GM23248 (cell line): ENCODE measurements around the gene SFMBT1. TPM values are rescaled to one million over a fixed set of nuclear protein-coding genes. Genes with fewer than 3 reads are reported as not detected.

Source experiments
- DNase-seq: peaks from one replicate; pipeline ENCODE4 v3.0.0-alpha.2; 2015
- H2AFZ ChIP-seq: fragments of 200-600 bp; sonication (generic); 2 replicates; pipeline ENCODE4 v1.6.1; 2016; ENCODE audit warnings: antibody characterized with exemption
- H3F3A ChIP-seq: fragments of 200-600 bp; sonication (generic); 2 replicates; pipeline ENCODE4 v1.6.1; 2016; ENCODE audit warnings: mild to moderate bottlenecking, antibody characterized with exemption, mixed run types; ENCODE audit not compliant: insufficient read depth
- H3K27ac ChIP-seq: fragments of 200-600 bp; sonication (generic); 2 replicates; pipeline ENCODE4 v1.5.1; 2016; ENCODE audit warnings: mild to moderate bottlenecking
- H3K27me3 ChIP-seq: fragments of 200-600 bp; sonication (generic); replicated peaks from 2 replicates; pipeline ENCODE4 v1.6.1; 2016; ENCODE audit warnings: mild to moderate bottlenecking; ENCODE audit not compliant: insufficient read depth
- H3K36me3 ChIP-seq: fragments of 200-600 bp; sonication (generic); 2 replicates; pipeline ENCODE4 v1.6.1; 2016; ENCODE audit warnings: low read depth, mild to moderate bottlenecking
- H3K4me1 ChIP-seq: fragments of 200-600 bp; sonication (generic); 2 replicates; pipeline ENCODE4 v1.6.1; 2016; ENCODE audit warnings: mild to moderate bottlenecking; ENCODE audit not compliant: insufficient read depth
- H3K4me2 ChIP-seq: fragments of 200-600 bp; sonication (generic); one replicate; pipeline ENCODE4 v1.6.1; 2016; ENCODE audit warnings: mild to moderate bottlenecking; ENCODE audit not compliant: unreplicated experiment
- H3K4me3 ChIP-seq: fragments of 200-600 bp; sonication (generic); 2 replicates; pipeline ENCODE4 v1.5.1; 2016; ENCODE audit warnings: mild to moderate bottlenecking
- H3K79me2 ChIP-seq: fragments of 200-600 bp; sonication (generic); 2 replicates; pipeline ENCODE4 v1.6.1; 2016; ENCODE audit warnings: mild to moderate bottlenecking; ENCODE audit not compliant: insufficient read depth
- H3K9ac ChIP-seq: fragments of 200-600 bp; sonication (generic); 2 replicates; pipeline ENCODE4 v1.6.1; 2016; ENCODE audit warnings: mild to moderate bottlenecking
- H3K9me2 ChIP-seq: fragments of 200-600 bp; sonication (generic); 2 replicates; pipeline ENCODE4 v1.6.1; 2016; ENCODE audit warnings: mixed run types, mild to moderate bottlenecking, moderate library complexity; ENCODE audit not compliant: insufficient read depth
- H3K9me3 ChIP-seq: fragments of 200-600 bp; sonication (generic); one replicate; pipeline ENCODE4 v1.6.1; 2017; ENCODE audit warnings: low read depth
- H4K20me1 ChIP-seq: fragments of 200-600 bp; sonication (generic); 2 replicates; pipeline ENCODE4 v1.6.0; 2016; ENCODE audit not compliant: insufficient read depth
- EZH2 ChIP-seq: fragments of 200-600 bp; sonication (generic); IDR thresholded peaks from 2 replicates; pipeline ENCODE4 v1.6.1; 2018; ENCODE audit warnings: antibody characterized with exemption, mild to moderate bottlenecking; ENCODE audit not compliant: insufficient read depth, poor library complexity, severe bottlenecking
- EZH2phosphoT487 ChIP-seq: fragments of 200-600 bp; sonication (generic); IDR thresholded peaks from 2 replicates; pipeline ENCODE4 v1.6.1; 2018; ENCODE audit warnings: antibody characterized with exemption, moderate library complexity, mild to moderate bottlenecking, low read depth; ENCODE audit not compliant: insufficient read depth
- WGBS, 2 experiments: methylation state at CpG; one replicate each; pipeline ENCODE4 v1.1.6; 2015 to 2017; ENCODE audit warnings: low lambda C conversion rate in 2 of 2, low coverage in 1 of 2; ENCODE audit errors: missing lambda C conversion rate in 2 of 2; 5-methylcytosine and 5-hydroxymethylcytosine counted together
- in situ Hi-C: fragments of 300-500 bp; cut with MboI; formaldehyde crosslinking; loops from 2 replicates; pipeline ENCODE4 v1.15.0; 2020
- polyA plus RNA-seq: library from polyadenylated mRNA; unstranded; fragments of >200 nt; fragmentation: Nextera tagmentation; extraction: Ambion mirVana; gene quantifications from 2 replicates; pipeline ENCODE4 v1.2.1, GENCODE V29; 2016
- total RNA-seq: library from RNA; depleted of rRNA; stranded (reverse); fragments of >200 nt; shearing (Covaris generic); gene quantifications from 2 replicates; pipeline ENCODE4 v1.2.3, GENCODE V29; 2014

The SFMBT1 gene
- total and polyA plus RNA-seq, 2 experiments from 2014 or later: 2.3 to 2.6 TPM

DNA sequence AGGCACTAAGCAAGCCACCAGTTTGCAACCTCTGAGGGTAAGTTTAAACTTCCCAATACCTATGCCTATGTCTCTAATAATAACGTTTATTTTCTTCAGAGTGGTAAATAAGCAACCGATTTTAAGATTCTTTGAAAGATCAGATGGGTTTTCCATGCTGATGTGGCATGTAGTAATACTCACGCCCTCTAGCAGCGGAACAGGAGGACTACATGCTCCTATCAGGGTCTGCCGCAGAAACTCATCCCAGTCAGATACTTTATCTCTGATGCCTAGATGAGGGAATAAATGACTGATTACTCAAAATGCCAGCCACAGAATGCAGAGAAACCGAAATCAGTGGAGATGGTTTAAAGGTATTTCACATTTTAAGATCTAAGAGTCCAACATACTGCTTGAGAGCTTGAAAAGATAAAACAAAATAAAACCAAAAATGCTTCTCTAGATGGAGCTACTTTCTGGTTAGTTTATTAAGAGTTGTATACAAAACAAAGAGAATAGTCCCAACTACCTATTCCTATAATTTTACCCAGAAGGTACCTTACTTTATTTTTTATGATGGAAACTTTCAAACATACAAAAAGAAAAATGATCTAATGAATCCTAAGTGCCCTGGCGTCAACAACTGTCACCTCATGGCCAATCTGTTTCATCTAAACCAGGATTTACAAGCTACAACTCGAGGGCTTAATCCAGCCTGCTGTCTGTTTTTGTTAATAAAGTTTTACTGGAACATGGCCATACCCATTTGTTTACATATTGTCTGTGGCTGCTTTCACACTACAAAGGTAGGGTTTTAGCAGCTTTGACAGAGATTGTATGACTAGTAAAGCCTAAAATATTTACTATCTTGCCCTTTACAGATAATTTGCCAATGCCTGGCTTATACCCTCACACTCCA is 111.0 kb downstream of the SFMBT1 start:
- in situ Hi-C loops: no loop called here
- Histone ChIP-seq H3K36me3 (no peaks in the 10 kb centered on the region), H3K27me3 (no peaks in the 10 kb centered on the region), H3K9me3 (no peaks in the 10 kb centered on the region), H4K20me1 (no peaks in the 10 kb centered on the region), H3K4me1 (no peaks in the 10 kb centered on the region), H3K9ac (peak overlapping the region; percentile 22), H2AFZ (peak overlapping the region; percentile 59), H3F3A (no peaks in the 10 kb centered on the region), H3K9me2 (no peaks in the 10 kb centered on the region), H3K4me3 (no peak overlapping the region), H3K4me2 (peak overlapping the region; percentile 6), H3K79me2 (no peaks in the 10 kb centered on the region), H3K27ac (no peak overlapping the region)
- peak; percentile 81 for DNase-seq
- TF ChIP-seq EZH2: no peak
- TF ChIP-seq EZH2phosphoT487: no peak
- 10 to 11% methylated on average over 8 of the region's 8 CpGs for WGBS, 2 experiments

DNA sequence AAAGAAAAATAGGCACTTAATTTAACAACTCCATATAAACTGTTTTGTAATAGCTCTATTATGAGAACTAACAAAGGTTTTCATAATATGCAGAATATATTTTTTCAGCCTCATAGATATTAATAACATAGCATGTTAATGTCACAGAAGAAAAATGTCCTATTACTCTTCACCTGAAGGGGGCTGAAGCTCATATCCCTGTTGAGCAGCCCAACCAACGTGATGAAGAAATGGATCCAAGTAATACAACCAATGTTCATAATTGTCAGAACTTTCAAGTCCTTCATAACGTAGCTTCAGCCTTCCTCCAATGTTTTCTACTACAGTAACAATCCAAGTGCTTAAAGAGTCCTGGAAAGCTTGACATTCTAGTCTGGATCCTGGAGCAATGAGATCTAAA is 114.0 kb downstream of the SFMBT1 start:
- no peak overlapping the region for H2AFZ ChIP-seq
- H3K36me3 ChIP-seq: no peaks in the 10 kb centered on the region
- DNase-seq: no peak
- H3K4me1 ChIP-seq: no peaks in the 10 kb centered on the region
- H4K20me1 ChIP-seq: no peaks in the 10 kb centered on the region
- no peaks in the 10 kb centered on the region for H3F3A ChIP-seq
- no peak overlapping the region for H3K9ac ChIP-seq
- H3K27me3 ChIP-seq: no peaks in the 10 kb centered on the region
- H3K9me3 ChIP-seq: no peaks in the 10 kb centered on the region
- no peak overlapping the region for H3K27ac ChIP-seq
- no peaks in the 10 kb centered on the region for H3K79me2 ChIP-seq
- no peaks in the 10 kb centered on the region for H3K9me2 ChIP-seq
- TF ChIP-seq EZH2 (no peak), EZH2phosphoT487 (no peak)
- no peak overlapping the region for H3K4me2 ChIP-seq
- WGBS, 2 experiments: 74 to 79% methylated on average over 2 of the region's 2 CpGs
- in situ Hi-C loops: no loop called here
- H3K4me3 ChIP-seq: no peak overlapping the region

DNA sequence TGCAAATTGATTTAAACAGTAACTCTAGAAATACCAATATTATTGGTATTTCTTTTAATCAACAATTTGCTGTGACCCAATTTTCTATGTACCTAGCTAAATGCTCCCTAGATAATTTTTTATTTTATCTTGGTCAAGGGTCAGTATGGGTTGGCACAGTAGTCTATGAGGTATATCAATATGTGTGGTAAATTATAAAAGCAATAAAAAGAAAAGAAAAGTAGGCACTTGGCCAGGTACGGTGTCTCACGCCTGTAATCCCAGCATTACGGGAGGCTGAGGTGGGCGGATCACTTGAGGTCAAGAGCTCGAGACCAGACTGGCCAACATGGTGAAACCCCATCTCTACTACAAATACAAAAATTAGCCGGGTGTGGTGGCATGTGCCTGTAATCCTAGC is 114.5 kb downstream of the SFMBT1 start:
- 78 to 80% methylated on average over 6 of the region's 6 CpGs for WGBS, 2 experiments
- in situ Hi-C loops: no loop called here

DNA sequence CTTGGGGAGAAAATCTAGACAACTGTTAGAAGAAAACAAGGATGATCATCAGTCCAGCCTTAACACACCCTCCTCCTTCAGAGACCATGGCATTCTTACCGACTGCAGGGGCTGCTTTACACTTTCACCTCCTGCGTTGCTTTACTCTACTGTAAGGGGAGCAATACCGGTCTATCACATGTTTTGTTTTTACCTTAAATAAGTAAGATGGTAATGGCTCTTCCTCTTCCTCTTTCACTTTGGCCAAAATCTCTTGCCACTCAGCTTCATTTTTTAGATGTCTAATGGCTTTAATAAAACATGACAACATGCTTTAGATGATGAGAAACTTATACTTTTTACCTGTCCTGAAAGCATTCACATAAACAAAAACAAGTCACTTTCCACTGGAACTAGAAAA is 115.1 kb downstream of the SFMBT1 start:
- TF ChIP-seq EZH2phosphoT487: no peak
- TF ChIP-seq EZH2: no peak
- H3K36me3 ChIP-seq: no peaks in the 10 kb centered on the region
- in situ Hi-C loops: no loop called here
- no peak overlapping the region for H3K27ac ChIP-seq
- H3K9me2 ChIP-seq: no peaks in the 10 kb centered on the region
- no peak overlapping the region for H3K4me2 ChIP-seq
- H4K20me1 ChIP-seq: no peaks in the 10 kb centered on the region
- H2AFZ ChIP-seq: no peak overlapping the region
- DNase-seq: no peak
- no peak overlapping the region for H3K4me3 ChIP-seq
- H3F3A ChIP-seq: no peaks in the 10 kb centered on the region
- H3K27me3 ChIP-seq: no peaks in the 10 kb centered on the region
- no peaks in the 10 kb centered on the region for H3K4me1 ChIP-seq
- 92 to 98% methylated on average over 3 of the region's 3 CpGs for WGBS, 2 experiments
- H3K79me2 ChIP-seq: no peaks in the 10 kb centered on the region
- no peak overlapping the region for H3K9ac ChIP-seq
- no peaks in the 10 kb centered on the region for H3K9me3 ChIP-seq

More for the DNA sequence above, 114.5 kb downstream of the SFMBT1 start:
- no peak overlapping the region for H3K9ac ChIP-seq
- TF ChIP-seq EZH2: no peak
- no peak for TF ChIP-seq EZH2phosphoT487
- no peaks in the 10 kb centered on the region for H3F3A ChIP-seq
- no peaks in the 10 kb centered on the region for H4K20me1 ChIP-seq
- H3K9me3 ChIP-seq: no peaks in the 10 kb centered on the region
- no peak overlapping the region for H2AFZ ChIP-seq
- H3K79me2 ChIP-seq: no peaks in the 10 kb centered on the region
- H3K9me2 ChIP-seq: no peaks in the 10 kb centered on the region
- no peaks in the 10 kb centered on the region for H3K27me3 ChIP-seq
- H3K36me3 ChIP-seq: no peaks in the 10 kb centered on the region
- no peak overlapping the region for H3K4me2 ChIP-seq
- H3K4me1 ChIP-seq: no peaks in the 10 kb centered on the region
- H3K27ac ChIP-seq: no peak overlapping the region
- no peak overlapping the region for H3K4me3 ChIP-seq
- no peak for DNase-seq
